Lower leg skin (tissue), 4 donors: Measurements from ENCODE around the gene FKBP1A. TPM values are rescaled to one million over a fixed set of nuclear protein-coding genes. Genes with fewer than 3 reads are reported as not detected.
A peak's percentile ranks its signal among the peaks of the same experiment; 100 is the strongest.

ENCODE experiments used
- DNase-seq, 2 donors: peaks; one replicate each; pipeline ENCODE4 v3.0.0-alpha.2; 2019; ENCODE audit warnings: low spot score in 2 of 2
- H3K4me3 ChIP-seq: fragments of 200-600 bp; sonication (generic); 2 replicates; pipeline ENCODE4 v1.5.1; 2017; ENCODE audit warnings: mild to moderate bottlenecking, low read depth; ENCODE audit not compliant: poor library complexity, severe bottlenecking
- CTCF ChIP-seq, 3 donors: fragments of 450-650 bp; IDR thresholded peaks; one replicate each; pipeline ENCODE4 v1.5.1; 2016; ENCODE audit warnings: antibody characterized with exemption in 3 of 3, mild to moderate bottlenecking in 3 of 3, moderate library complexity in 2 of 3
- POLR2A ChIP-seq, 2 donors: fragments of 450-650 bp; IDR thresholded peaks; one replicate each; pipeline ENCODE4 v1.6.1; 2016 to 2017; ENCODE audit warnings: antibody characterized with exemption in 2 of 2, mild to moderate bottlenecking in 1 of 2, moderate library complexity in 1 of 2
- WGBS, 2 donors: methylation state at CpG; one replicate each; pipeline ENCODE4 v1.1.5; 2018; 5-methylcytosine and 5-hydroxymethylcytosine counted together
- intact Hi-C: fragments of 100-400 bp; cut with DNase I; formaldehyde crosslinking; loops from one replicate; pipeline ENCODE4 v1.15.0; 2023; ENCODE audit warnings: low total_unique reads
- total RNA-seq, 4 donors: library from RNA; depleted of rRNA; stranded (reverse); fragments of >200 nt; gene quantifications; one replicate each; pipeline ENCODE4 v1.1.0, GENCODE V29; 2016

Gene FKBP1A
- total RNA-seq, 4 donors from 2014 or later = 72.6 to 133 (median 87.5) TPM

GRCh38 chr20:1383623-1384404 is 9.0 kb downstream of the FKBP1A start:
- H3K4me3 ChIP-seq = no peak overlapping the region
- peak in 1 of 2 donors; percentile 31 for DNase-seq
- intact Hi-C loops = no loop called here
- TF ChIP-seq POLR2A (IDR thresholded peaks at IDR 0.05) (no peak), CTCF (IDR thresholded peaks at IDR 0.05) (no peak)
- WGBS, 2 donors = 77 to 78% methylated on average over 5 of the region's 5 CpGs

- DNase-seq = peak in 1 of 2 donors; percentile 49
- 65 to 73% methylated on average over 4 of the region's 4 CpGs for WGBS, 2 donors
- no peak for TF ChIP-seq CTCF (IDR thresholded peaks at IDR 0.05)
- TF ChIP-seq POLR2A (IDR thresholded peaks at IDR 0.05) = no peak
- H3K4me3 ChIP-seq = no peak overlapping the region
- intact Hi-C loops = no loop called here
These were observed 10.2 kb downstream of the FKBP1A start for GRCh38 chr20:1382670-1383069.

GRCh38 chr20:1381753-1382591 is 10.9 kb downstream of the FKBP1A start:
- H3K4me3 ChIP-seq = no peak overlapping the region
- 38 to 40% methylated on average over 6 of the region's 6 CpGs for WGBS, 2 donors
- no peak for TF ChIP-seq POLR2A (IDR thresholded peaks at IDR 0.05)
- TF ChIP-seq CTCF (IDR thresholded peaks at IDR 0.05) = no peak
- DNase-seq = no peak
- intact Hi-C loops = no loop called here

- 78 to 80% methylated on average over 6 of the region's 6 CpGs for WGBS, 2 donors
- no peak overlapping the region for H3K4me3 ChIP-seq
- TF ChIP-seq POLR2A (IDR thresholded peaks at IDR 0.05) (no peak), CTCF (IDR thresholded peaks at IDR 0.05) (no peak)
- intact Hi-C loops = no loop called here
- no peak for DNase-seq
These were observed 14.1 kb downstream of the FKBP1A start for GRCh38 chr20:1378735-1379125.

- intact Hi-C loops = no loop called here
- TF ChIP-seq CTCF (IDR thresholded peaks at IDR 0.05) = no peak
- no peak for TF ChIP-seq POLR2A (IDR thresholded peaks at IDR 0.05)
- no peak for DNase-seq
- no peak overlapping the region for H3K4me3 ChIP-seq
- 67 to 83% methylated on average over 6 of the region's 6 CpGs for WGBS, 2 donors
These were observed 14.7 kb downstream of the FKBP1A start for GRCh38 chr20:1377984-1378734.
